Activated naive CD8-positive, alpha-beta T cell treated with anti-CD3 and anti-CD28 coated beads, Interleukin-2, amount 50 U/mL, for 16 hours (primary cell): Measurements from ENCODE around the gene LCA5.
"Not testable (repeated sequence)": the region's sequence is repeated elsewhere in the genome, so short reads cannot be mapped to it uniquely, and the experiment has no call there.

Experiments
- DNase-seq: peaks from one replicate; pipeline ENCODE4 v3.0.0-alpha.2; 2020; ENCODE audit warnings: low read depth, low spot score

The LCA5 gene

DNA sequence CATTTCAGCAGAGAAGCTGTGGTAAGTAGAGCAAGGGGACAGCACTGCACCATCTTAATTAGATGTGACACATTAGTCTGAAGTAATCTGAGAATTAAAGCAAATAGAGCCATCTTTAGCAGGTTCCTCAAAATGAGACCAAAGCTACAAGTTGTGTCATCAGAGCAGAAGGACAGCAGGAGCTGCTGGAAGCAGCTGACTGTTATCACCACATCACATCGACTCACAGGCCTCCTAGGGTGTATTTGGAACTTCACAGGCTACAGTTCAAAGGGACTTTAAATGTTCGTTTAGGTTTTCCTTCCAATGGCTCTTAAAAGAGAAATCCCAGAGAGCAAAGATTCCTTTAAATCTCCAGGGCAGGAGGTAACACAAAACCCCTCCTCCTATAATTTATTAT lies 69.5 kb downstream of the LCA5 start:
- no peak for DNase-seq

DNA sequence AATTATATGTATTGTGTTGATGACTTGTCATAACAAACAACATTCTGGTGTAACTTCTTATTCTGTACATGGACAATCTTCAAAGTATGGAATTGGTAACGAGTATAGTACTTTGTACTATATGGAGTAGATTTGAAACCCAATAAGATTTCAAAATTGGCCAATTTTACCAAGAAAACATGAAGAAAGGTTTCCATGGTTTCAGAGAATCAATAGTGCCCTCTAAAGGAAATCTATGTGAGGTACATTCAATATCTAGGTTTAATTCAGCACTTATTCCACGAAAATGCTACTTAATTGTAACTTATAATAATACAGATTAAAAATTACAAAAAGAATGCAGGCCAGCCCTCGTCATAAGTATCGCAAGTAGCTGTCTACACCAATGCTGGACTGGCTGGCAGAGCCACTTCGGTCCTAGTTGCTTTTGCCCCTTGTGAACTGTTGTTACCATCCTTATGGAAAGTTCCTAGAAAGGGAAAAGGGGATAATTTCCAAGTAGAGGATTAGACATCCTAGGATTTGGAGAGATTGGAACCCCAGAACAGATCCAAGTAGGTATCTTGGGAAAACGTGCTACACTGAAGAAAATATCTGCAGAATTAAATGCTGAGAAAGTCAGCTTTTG lies 70.9 kb downstream of the LCA5 start:
- no peak for DNase-seq

DNA sequence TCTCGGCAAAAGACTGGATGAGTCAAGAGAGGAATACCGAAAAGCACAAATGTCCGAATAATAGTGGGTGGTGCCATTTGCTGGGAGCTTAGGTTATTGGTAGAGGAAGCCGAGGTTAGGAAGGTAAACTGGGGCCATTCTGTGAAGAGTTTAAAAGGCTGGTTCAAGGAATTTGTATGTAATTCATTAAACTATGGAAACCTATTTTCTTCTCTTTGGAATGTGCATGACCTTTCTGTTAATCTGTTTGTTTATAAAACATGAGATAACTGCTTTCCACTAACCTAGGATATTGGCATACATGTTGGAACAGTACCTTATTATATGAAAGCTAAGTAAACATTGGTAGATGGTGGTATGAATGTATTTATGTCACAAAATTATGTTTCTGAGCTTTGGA lies 71.8 kb downstream of the LCA5 start:
- no peak for DNase-seq

DNA sequence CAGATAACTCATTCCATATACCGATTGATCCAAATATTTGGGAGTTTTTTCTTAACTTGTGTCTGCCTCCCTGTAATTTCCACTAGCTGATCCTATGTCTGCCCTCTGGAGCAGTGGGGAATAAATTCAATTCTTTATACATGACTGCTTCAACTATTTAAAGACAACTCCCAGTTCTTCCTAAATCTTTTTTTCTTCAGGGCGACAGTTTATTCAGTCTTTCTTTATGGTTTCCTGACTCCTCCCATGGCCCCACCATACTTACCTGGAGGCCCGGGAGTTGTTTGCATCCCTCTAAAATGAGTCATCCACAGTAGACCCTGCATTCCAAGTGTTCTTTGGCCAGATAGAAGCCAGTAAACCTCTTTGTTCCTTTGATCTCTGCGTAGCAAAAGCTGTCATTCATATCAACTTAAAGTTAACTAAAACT lies 73.6 kb downstream of the LCA5 start:
- no peak for DNase-seq

DNA sequence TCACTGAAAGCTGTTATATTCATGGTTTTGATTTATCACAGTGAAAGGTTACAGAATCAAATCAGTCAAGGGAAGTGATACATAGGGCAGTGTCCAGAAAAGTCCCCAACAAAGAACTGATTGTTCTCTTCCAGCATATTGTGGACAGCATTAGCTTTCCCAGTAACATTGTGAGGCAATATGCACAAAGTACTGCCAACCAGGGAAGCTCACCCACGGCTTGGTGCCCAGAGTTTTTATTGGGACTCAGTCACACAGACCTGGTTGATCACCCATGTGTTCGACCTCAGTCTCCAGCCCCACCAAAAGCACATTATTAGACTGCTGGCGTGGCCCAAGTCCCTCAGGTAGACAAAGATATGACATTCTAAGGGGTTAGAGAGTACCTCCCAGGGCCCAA lies 76.0 kb downstream of the LCA5 start:
- DNase-seq = no peak

DNA sequence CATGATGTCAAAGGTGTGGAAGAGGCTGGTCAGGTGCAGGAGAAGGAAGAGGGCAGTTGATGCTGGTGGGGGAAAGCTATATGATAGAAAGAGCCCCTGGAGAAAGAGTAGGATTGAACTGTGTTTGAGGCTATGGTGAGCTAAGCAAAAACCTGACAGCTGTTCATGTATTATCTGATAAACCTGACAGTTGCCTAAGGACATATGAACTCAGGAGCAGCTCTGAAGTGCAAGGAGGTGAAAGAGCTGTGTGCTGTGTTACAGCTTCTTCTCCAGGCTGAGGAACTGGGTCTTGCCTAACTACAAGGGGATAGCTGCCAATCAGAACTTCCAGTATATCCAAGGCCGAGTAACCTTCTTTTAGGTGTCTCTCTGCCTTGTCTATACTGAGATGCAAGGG lies 81.8 kb downstream of the LCA5 start:
- DNase-seq = no peak

DNA sequence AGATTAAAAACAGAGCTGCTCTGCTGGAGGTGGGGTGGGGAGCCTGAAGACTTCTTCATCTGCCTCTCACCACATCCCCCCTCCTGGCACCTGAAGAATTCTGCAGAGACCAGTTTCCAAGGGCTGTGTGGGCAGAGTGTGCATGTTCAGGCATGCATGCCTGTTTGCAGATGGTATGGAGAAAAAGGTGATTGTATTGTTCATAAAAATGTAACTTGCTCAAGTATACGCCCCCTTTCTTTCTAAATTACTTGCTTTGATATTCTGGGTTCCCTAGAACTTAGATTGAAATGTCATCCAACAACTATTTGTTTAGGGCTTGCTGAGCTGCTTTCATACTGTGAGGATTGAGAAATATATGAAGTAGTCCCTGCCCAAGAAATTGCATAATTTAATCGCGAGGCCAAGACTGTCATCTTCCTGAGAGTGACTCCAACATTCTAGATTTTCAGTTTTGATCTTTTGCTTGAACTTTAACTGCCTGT lies 83.6 kb downstream of the LCA5 start:
- no peak for DNase-seq

DNA sequence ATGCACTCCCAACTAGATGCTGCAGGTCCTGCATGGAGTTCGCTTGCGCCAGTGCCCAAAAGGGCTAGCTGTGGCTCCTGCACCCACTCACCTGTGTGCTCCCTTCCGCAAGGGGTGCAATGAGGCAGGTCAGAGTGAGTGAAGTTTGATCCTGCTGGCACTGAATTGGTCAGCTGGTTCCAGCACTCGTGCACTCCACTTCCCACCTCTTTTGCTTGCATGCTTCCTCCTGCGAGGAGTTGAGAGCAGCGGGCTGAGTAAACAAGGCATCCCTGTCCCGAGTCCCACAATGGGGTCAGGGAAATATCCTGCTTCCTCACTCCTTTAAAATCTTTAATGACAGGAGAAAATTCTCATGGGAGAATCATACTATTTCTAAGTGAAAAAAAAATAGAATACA lies 86.2 kb downstream of the LCA5 start:
- DNase-seq = no peak

DNA sequence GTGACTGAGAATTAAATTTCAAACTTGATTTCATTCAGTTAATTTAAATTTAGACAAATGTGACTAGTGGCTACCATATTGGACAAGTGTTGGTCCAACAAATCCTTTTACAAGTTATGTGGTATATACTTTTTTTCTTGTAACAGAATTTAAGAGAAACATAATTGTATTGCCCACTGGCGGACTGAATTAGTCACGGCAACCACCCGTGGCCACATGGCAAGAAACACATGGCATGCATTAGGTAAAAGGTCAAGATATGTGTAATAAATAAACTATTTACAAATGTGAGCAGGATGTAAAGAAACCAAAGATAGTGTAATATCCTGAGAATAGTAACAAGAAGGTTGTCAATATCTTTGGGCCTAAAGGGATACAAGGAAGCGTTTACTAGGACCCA lies 91.2 kb downstream of the LCA5 start:
- DNase-seq = no peak

DNA sequence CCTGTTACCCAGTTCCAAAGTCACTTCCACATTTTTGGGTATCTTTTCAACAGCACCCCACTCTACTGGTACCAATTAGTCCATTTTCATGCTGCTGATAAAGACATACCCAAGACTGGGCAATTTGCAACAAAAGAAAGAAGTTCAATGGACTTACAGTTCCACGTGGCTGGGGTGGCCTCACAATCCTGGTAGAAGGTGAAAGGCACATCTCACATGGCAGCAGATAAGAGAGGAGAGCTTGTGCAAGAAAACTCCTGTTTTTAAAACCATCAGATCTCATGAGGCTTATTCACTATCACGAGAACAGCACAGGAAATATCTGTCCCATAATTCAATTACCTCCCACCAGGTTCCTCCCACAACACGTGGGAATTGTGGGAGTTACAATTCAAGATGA lies 93.4 kb downstream of the LCA5 start:
- not testable (repeated sequence) for DNase-seq

DNA sequence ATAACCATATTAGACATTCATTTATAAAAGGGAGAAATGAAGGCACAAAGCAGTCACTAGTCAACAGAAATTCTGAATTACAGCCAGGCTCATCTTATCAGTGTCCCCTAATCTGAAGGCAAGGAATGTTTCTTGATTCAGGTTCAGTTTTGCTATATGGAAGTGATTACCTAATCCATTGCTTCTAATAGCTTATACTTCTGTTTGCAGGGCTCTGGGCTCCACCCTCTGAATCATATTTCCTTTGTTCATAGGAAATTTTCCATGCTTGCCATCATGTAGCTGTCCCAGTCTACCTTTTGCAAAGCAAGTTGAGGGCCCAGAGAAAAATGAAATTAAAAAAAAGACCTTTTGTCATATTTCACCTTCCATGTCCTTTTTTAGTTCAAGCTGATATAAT lies 96.0 kb downstream of the LCA5 start:
- DNase-seq = no peak

DNA sequence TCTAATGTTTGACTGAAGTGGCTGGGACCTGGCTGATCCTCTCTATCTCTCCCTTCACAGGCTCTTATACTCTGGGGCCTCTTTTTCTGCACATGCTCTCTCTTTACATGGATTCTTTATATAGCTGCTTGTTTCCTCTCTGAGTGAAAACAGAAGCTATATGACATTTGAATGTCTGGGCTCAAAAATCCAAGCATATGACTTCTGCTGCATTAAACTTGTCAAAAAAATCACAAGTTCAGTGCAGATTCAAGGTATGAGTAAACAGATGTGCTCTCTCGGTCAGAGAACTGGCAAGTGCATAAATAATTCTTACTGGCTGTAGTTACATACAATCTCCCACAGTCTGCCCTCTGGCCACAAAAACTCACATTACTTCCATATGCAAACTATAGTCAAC lies 96.6 kb downstream of the LCA5 start:
- no peak for DNase-seq

DNA sequence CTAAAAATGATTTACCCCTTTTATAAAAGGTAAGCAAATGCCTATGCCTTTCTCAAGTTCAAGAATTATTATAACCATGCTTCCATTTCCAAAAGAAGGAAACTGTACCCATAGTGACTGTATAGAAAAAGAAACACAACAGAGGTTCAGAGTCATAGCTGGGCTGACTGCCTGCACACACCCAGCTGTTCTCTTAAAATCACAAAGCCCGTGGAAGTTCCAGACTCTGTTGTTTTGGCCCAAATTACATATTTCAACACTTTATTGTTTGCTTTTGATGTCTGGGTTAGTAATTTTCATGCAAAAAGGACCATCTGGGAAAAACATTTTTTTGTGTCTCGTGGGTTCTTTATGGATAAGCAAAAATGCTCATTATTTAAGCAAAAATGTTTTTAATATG lies 99.2 kb downstream of the LCA5 start:
- DNase-seq = no peak

DNA sequence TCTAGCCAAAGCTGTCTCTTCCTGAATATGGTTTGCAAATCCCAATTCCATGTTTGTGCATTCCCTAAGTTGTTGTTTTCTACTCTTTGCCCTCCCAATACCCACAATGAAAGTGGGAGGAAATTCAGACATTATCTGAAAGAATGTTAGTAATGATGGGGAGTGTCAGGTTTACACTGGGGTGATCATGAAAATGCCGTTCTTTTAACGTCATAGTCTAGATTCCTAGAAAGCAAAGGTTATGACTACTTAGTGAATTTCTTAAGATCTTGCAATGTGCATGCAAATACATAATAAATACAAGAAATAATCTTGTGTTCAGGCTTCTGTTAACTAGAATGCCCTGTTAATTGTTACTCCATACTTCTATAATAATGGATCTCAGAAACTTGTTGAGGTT lies 101.0 kb downstream of the LCA5 start:
- no peak for DNase-seq

DNA sequence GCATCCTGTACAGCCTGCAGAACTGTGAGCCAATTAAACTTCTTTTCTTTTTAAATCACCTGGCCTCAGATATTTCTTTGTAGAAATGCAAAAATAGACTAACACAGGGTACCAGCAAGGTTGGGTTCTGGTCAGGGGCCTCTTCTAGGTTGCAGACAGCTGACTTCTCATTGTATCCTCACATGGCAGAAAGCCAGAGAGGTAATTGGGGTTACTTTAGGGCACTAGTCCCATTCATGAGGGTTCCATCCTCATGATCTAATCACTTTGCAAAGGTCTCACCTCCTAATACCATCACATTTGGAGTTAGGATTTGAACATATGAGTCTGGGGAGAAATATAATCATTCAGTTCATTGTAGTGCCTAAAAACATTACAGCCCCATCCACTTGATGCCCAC lies 101.5 kb downstream of the LCA5 start:
- DNase-seq = no peak
